GM23338 (cell line): Measurements from ENCODE around the gene TMEM52. TPM values are rescaled to one million over a fixed set of nuclear protein-coding genes. Genes with fewer than 3 reads are reported as not detected.

Experiments
- CREB1 ChIP-seq: fragments of 250-450 bp; sonication (Bioruptor Pico); IDR thresholded peaks from 2 replicates; pipeline ENCODE4 v1.5.0; 2020; ENCODE audit warnings: low read depth, mild to moderate bottlenecking, moderate library complexity
- EZH2 ChIP-seq: fragments of 200-600 bp; sonication (generic); IDR thresholded peaks from one replicate; pipeline ENCODE4 v1.8.0; 2017; ENCODE audit warnings: antibody characterized with exemption, mild to moderate bottlenecking, low read depth; ENCODE audit not compliant: unreplicated experiment
- JUNB ChIP-seq: IDR thresholded peaks from one replicate; pipeline ENCODE4 v1.6.1; 2016; ENCODE audit warnings: antibody characterized with exemption; ENCODE audit not compliant: unreplicated experiment
- NANOG ChIP-seq: IDR thresholded peaks from 2 replicates; pipeline ENCODE4 v1.6.1; 2016; ENCODE audit warnings: antibody characterized with exemption, borderline replicate concordance
- STAT1 ChIP-seq: IDR thresholded peaks from one replicate; pipeline ENCODE4 v1.6.1; 2016; ENCODE audit warnings: antibody characterized with exemption; ENCODE audit not compliant: unreplicated experiment
- ZNF331 ChIP-seq: fragments of 250-450 bp; sonication (Bioruptor Pico); IDR thresholded peaks from 2 replicates; pipeline ENCODE4 v1.5.0; 2020; ENCODE audit warnings: low read depth, mild to moderate bottlenecking, moderate library complexity
- ZNF462 ChIP-seq: fragments of 250-450 bp; sonication (Bioruptor Pico); IDR thresholded peaks from 2 replicates; pipeline ENCODE4 v1.5.0; 2020; ENCODE audit warnings: mild to moderate bottlenecking, moderate library complexity
- polyA plus RNA-seq: library from polyadenylated mRNA; unstranded; fragments of >200 nt; fragmentation: Nextera tagmentation; extraction: Ambion mirVana; gene quantifications from 2 replicates; pipeline ENCODE4 v1.2.1, GENCODE V29; 2016
- total RNA-seq: library from RNA; depleted of rRNA; stranded (reverse); fragments of >200 nt; shearing (Covaris generic); gene quantifications from 2 replicates; pipeline ENCODE4 v1.2.3, GENCODE V29; 2014
- TF ChIP-seq, protein P1 (sequence below): IDR thresholded peaks from one replicate; pipeline ENCODE4 v1.6.1; 2018; ENCODE audit warnings: antibody characterized with exemption; ENCODE audit not compliant: unreplicated experiment

Gene TMEM52
- total and polyA plus RNA-seq, 2 experiments from 2014 or later: 19.5 to 25.0 TPM

DNA sequence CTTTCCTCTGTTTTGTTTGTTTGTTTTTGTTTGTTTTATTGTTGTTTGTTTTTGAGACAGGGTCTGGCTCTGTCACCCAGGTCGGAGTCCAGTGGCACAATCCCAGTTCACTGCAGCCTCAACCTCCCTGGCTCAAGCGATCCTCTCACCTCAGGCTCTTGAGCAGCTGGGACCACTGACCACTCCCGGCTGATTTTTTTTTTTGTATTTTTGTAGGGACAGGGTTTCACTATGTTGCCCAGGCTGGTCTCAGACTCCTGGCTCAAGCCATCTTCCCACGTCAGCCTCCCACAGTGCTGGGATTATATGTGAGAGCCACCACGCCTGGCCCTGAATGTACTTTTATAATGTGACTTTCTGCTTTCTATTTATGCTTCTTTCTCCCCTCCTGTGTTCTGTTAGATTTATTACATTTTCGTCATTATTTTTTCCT, 9.0 kb downstream of the TMEM52 start (continued):
- TF ChIP-seq ZNF462 (CRISPR knock-in tag) (no peak), NANOG (no peak), EZH2 (no peak), JUNB (no peak), ZNF331 (CRISPR knock-in tag) (no peak), STAT1 (no peak), CREB1 (no peak)
- TF ChIP-seq, protein P1, sequence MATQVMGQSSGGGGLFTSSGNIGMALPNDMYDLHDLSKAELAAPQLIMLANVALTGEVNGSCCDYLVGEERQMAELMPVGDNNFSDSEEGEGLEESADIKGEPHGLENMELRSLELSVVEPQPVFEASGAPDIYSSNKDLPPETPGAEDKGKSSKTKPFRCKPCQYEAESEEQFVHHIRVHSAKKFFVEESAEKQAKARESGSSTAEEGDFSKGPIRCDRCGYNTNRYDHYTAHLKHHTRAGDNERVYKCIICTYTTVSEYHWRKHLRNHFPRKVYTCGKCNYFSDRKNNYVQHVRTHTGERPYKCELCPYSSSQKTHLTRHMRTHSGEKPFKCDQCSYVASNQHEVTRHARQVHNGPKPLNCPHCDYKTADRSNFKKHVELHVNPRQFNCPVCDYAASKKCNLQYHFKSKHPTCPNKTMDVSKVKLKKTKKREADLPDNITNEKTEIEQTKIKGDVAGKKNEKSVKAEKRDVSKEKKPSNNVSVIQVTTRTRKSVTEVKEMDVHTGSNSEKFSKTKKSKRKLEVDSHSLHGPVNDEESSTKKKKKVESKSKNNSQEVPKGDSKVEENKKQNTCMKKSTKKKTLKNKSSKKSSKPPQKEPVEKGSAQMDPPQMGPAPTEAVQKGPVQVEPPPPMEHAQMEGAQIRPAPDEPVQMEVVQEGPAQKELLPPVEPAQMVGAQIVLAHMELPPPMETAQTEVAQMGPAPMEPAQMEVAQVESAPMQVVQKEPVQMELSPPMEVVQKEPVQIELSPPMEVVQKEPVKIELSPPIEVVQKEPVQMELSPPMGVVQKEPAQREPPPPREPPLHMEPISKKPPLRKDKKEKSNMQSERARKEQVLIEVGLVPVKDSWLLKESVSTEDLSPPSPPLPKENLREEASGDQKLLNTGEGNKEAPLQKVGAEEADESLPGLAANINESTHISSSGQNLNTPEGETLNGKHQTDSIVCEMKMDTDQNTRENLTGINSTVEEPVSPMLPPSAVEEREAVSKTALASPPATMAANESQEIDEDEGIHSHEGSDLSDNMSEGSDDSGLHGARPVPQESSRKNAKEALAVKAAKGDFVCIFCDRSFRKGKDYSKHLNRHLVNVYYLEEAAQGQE: no peak
